Left ventricle myocardium inferior (tissue), 1 donor: Measurements from ENCODE around the gene APLP2. TPM values are rescaled to one million over a fixed set of nuclear protein-coding genes. Genes with fewer than 3 reads are reported as not detected.

Experiments used
- DNase-seq: peaks from one replicate; pipeline ENCODE4 v3.0.0-alpha.2; 2020
- H3K27ac ChIP-seq: fragments of 200-600 bp; replicated peaks from 2 replicates; pipeline ENCODE4 v1.8.0; 2021
- H3K27me3 ChIP-seq: fragments of 200-600 bp; 2 replicates; pipeline ENCODE4 v1.8.0; 2021; ENCODE audit warnings: low read depth
- H3K36me3 ChIP-seq: fragments of 200-600 bp; 2 replicates; pipeline ENCODE4 v1.8.0; 2021
- H3K4me1 ChIP-seq: fragments of 200-600 bp; 2 replicates; pipeline ENCODE4 v1.8.0; 2021
- H3K4me3 ChIP-seq: fragments of 200-600 bp; 2 replicates; pipeline ENCODE4 v1.8.0; 2021; ENCODE audit warnings: mild to moderate bottlenecking, moderate library complexity
- H3K9me3 ChIP-seq: fragments of 200-600 bp; replicated peaks from 2 replicates; pipeline ENCODE4 v1.8.0; 2021
- intact Hi-C: fragments of 100-400 bp; cut with micrococcal nuclease; formaldehyde crosslinking; loops from one replicate; pipeline ENCODE4 v1.11.0; 2022
- total RNA-seq: library from RNA; stranded (reverse); fragmentation: NEBNext Ultra II Directional; extraction: Animal tissue kit (Norgen Biotek cat#: 25700); gene quantifications from one replicate; pipeline ENCODE4 v1.2.1, GENCODE V29; 2021
- TF ChIP-seq, protein P1 (sequence below): fragments of 200-600 bp; IDR thresholded peaks from 2 replicates; pipeline ENCODE4 v1.8.0; 2021; ENCODE audit warnings: antibody characterized with exemption, mild to moderate bottlenecking, borderline replicate concordance
- donor health status: DM: no; HTN: yes; CAD: no; lungs with severe emphysema.

APLP2 gene
- total RNA-seq, 1 donor from 2014 or later: 325 TPM

DNA sequence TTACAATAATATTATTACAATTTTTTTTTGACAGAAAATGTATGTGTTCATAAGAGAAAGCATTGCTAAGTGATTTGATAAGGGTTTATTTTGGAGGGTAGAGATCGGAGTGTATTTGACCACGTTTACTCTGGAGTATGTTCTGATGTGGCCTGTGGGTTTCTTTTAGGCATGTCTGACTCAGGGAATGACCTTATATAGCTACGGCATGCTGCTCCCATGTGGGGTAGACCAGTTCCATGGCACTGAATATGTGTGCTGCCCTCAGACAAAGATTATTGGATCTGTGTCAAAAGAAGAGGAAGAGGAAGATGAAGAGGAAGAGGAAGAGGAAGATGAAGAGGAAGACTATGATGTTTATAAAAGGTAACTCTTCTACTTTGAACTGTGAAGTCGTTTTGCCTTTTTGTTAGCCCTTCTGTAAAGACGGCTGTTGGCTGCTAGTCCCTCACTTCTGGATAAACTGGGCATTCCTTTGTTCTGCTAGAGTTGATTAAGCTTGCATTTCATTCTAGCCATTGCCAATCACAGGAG lies 51.8 kb downstream of the APLP2 start:
- intact Hi-C loops: no loop called here
- TF ChIP-seq, protein P1, sequence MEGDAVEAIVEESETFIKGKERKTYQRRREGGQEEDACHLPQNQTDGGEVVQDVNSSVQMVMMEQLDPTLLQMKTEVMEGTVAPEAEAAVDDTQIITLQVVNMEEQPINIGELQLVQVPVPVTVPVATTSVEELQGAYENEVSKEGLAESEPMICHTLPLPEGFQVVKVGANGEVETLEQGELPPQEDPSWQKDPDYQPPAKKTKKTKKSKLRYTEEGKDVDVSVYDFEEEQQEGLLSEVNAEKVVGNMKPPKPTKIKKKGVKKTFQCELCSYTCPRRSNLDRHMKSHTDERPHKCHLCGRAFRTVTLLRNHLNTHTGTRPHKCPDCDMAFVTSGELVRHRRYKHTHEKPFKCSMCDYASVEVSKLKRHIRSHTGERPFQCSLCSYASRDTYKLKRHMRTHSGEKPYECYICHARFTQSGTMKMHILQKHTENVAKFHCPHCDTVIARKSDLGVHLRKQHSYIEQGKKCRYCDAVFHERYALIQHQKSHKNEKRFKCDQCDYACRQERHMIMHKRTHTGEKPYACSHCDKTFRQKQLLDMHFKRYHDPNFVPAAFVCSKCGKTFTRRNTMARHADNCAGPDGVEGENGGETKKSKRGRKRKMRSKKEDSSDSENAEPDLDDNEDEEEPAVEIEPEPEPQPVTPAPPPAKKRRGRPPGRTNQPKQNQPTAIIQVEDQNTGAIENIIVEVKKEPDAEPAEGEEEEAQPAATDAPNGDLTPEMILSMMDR: no peak
- Histone ChIP-seq H3K4me3 (no peak overlapping the region), H3K27ac (peak overlapping the region; percentile 41), H3K36me3 (peaks cover 36% of the 10 kb centered on the region), H3K9me3 (no peaks in the 10 kb centered on the region), H3K27me3 (no peaks in the 10 kb centered on the region), H3K4me1 (peaks cover 63% of the 10 kb centered on the region)
- no peak for DNase-seq

DNA sequence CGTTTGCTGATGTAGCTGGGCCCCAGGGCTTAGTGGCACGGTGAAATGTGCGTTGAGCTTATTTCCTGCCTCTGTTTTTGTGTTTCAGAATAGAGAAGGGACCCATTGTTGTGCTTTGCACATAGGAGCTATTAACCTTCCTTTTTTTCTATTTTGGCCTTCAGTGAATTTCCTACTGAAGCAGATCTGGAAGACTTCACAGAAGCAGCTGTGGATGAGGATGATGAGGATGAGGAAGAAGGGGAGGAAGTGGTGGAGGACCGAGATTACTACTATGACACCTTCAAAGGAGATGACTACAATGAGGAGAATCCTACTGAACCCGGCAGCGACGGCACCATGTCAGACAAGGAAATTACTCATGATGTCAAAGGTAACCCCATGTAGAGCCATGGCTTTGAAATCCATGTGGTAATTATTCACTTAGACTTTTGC lies 52.5 kb downstream of the APLP2 start:
- intact Hi-C loops: no loop called here
- TF ChIP-seq, protein P1: no peak
- H3K27ac ChIP-seq: peak overlapping the region; percentile 41
- DNase-seq: no peak
- peaks cover 42% of the 10 kb centered on the region for H3K36me3 ChIP-seq
- H3K4me3 ChIP-seq: no peak overlapping the region
- no peaks in the 10 kb centered on the region for H3K9me3 ChIP-seq
- H3K4me1 ChIP-seq: peaks cover 63% of the 10 kb centered on the region
- no peaks in the 10 kb centered on the region for H3K27me3 ChIP-seq

DNA sequence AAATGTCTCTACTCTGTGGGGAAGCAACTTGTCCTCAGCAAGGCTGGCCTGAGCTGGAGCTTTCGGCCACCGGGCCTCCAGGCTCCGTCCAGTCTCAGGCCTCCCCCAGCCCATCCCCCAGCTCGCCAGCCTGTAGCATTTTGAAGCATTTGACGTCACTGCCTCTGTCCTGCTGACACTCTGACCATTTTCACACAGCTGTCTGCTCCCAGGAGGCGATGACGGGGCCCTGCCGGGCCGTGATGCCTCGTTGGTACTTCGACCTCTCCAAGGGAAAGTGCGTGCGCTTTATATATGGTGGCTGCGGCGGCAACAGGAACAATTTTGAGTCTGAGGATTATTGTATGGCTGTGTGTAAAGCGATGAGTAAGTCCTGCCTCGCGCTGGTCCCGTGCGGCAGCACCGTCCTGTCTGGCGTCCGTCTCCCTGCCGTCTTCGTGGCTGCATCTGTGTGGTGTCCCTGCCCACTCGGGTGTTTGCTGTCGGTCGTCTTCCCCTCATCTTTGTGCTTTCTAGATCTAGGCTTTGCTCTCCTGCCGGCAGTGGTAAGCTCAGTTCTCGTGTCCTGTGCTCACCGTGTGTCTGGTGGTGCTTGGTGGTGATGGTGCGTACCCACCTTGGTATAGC lies 53.8 kb downstream of the APLP2 start:
- Histone ChIP-seq H3K27me3 (no peaks in the 10 kb centered on the region), H3K9me3 (no peaks in the 10 kb centered on the region), H3K4me3 (no peak overlapping the region), H3K27ac (peak overlapping the region; percentile 71), H3K36me3 (peaks cover 56% of the 10 kb centered on the region), H3K4me1 (peaks cover 59% of the 10 kb centered on the region)
- no peak for DNase-seq
- TF ChIP-seq, protein P1: no peak
- intact Hi-C loops: no loop called here

DNA sequence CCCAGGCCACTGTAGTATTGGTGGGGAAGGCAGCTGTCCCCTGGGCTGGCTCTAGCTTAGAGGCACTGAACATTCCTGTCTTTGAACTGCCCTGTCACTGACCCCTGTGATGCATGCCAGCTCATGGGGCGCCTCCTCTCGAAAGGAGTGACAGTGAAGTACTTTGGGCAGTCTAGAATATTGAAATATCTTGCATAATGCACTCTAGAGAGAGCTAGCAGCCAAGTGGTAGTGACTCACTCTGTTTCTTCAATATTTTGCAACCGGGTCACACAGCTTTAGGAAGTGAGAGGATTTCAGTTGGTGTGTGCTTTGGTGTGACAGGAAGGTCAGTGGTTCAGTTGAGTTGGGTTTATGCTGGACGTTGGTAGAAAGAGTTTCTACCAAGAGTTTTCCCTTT lies 54.4 kb downstream of the APLP2 start:
- DNase-seq: peak; percentile 65
- H3K27ac ChIP-seq: peak overlapping the region; percentile 71
- intact Hi-C loops: no loop called here
- TF ChIP-seq, protein P1: no peak
- H3K9me3 ChIP-seq: no peaks in the 10 kb centered on the region
- H3K4me1 ChIP-seq: peaks cover 53% of the 10 kb centered on the region
- no peaks in the 10 kb centered on the region for H3K27me3 ChIP-seq
- H3K4me3 ChIP-seq: no peak overlapping the region
- peaks cover 62% of the 10 kb centered on the region for H3K36me3 ChIP-seq

DNA sequence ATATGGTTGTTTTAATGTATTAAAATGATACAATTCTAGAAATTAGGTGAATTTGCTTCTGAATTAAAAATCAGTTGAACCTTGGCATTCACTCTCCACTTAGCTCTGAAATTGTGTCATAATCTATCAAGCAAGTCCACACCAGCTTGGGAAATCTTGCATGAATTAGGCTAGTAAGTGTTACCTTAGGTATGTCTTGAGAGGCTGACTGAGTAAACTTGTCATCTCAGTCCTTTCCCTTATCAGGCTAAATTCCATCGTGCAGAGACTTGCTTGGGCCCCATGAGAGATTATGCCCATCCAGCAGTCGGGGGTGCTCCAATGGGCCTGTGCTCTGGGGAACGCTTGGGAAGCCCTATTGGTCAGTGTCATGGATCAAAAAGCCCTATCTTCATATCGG lies 55.9 kb downstream of the APLP2 start:
- Histone ChIP-seq H3K4me3 (no peak overlapping the region), H3K4me1 (peaks cover 40% of the 10 kb centered on the region), H3K9me3 (no peaks in the 10 kb centered on the region), H3K27me3 (no peaks in the 10 kb centered on the region), H3K27ac (no peak overlapping the region), H3K36me3 (peaks cover 77% of the 10 kb centered on the region)
- intact Hi-C loops: no loop called here
- TF ChIP-seq, protein P1: no peak
- DNase-seq: no peak
